IMR-90 (cell line): ENCODE results near the gene NFASC. TPM values are rescaled to one million over a fixed set of nuclear protein-coding genes. Genes with fewer than 3 reads are reported as not detected.

ENCODE experiments used
- ATAC-seq: fragments of 200-7000 bp; cut with Tn5 transposase; 2 replicates; pipeline ENCODE4 v1.9.1; 2020; ENCODE audit warnings: low read depth, mild to moderate bottlenecking, moderate library complexity
- BruUV-seq: library from RNA; stranded (reverse); fragments of 400-500 nt; replicated peaks from 2 replicates; lab custom pipeline; 2021; lab: Mats Ljungman, UMichigan
- CTCF ChIA-PET: fragments of 300-600 bp; formaldehyde crosslinking; extraction: SDS; loops from one replicate; lab custom pipeline; 2021; ENCODE audit warnings: antibody characterized with exemption; lab: Yijun Ruan, JAX
- POLR2A ChIA-PET: fragments of 300-600 bp; sonication (Branson Sonifier 250); formaldehyde crosslinking; loops from one replicate; lab custom pipeline; 2022; ENCODE audit warnings: antibody characterized with exemption; ENCODE audit not compliant: unreplicated experiment; lab: Charles Lee
- DNase-seq: peaks from one replicate; pipeline ENCODE4 v3.0.0; 2013
- H2AFZ ChIP-seq: replicated peaks from 2 replicates; pipeline ENCODE3; 2013; ENCODE audit warnings: low read length, mild to moderate bottlenecking; ENCODE audit not compliant: poor library complexity
- H2AK5ac ChIP-seq: 2 replicates; pipeline ENCODE4 v1.6.1; 2013; ENCODE audit warnings: low read depth, low read length, inconsistent platforms
- H2AK9ac ChIP-seq: replicated peaks from 2 replicates; pipeline ENCODE3; 2013; ENCODE audit warnings: mild to moderate bottlenecking, low read depth, low read length, moderate library complexity; ENCODE audit not compliant: poor library complexity
- H2BK120ac ChIP-seq: 2 replicates; pipeline ENCODE4 v1.6.1; 2013; ENCODE audit warnings: low read depth, low read length, inconsistent platforms
- H2BK15ac ChIP-seq: 3 replicates; pipeline ENCODE4 v1.6.1; 2013; ENCODE audit warnings: low read depth, low read length, inconsistent platforms
- H2BK20ac ChIP-seq: 2 replicates; pipeline ENCODE4 v1.6.1; 2013; ENCODE audit warnings: low read depth, mild to moderate bottlenecking, inconsistent platforms, low read length, moderate library complexity
- H2BK5ac ChIP-seq: 2 replicates; pipeline ENCODE4 v1.6.1; 2013; ENCODE audit warnings: mild to moderate bottlenecking, low read depth, low read length, inconsistent platforms; ENCODE audit not compliant: poor library complexity, severe bottlenecking
- H3K14ac ChIP-seq: replicated peaks from 2 replicates; pipeline ENCODE4 v1.6.1; 2013; ENCODE audit warnings: low read depth, low read length, inconsistent platforms
- H3K18ac ChIP-seq: 2 replicates; pipeline ENCODE4 v1.6.1; 2013; ENCODE audit warnings: low read depth, low read length, control low read depth
- H3K23ac ChIP-seq: 2 replicates; pipeline ENCODE4 v1.6.1; 2013; ENCODE audit warnings: low read depth, low read length, inconsistent platforms
- H3K27ac ChIP-seq: 2 replicates; pipeline ENCODE4 v1.5.1; 2013; ENCODE audit warnings: mild to moderate bottlenecking, control low read depth, low read length; ENCODE audit not compliant: insufficient read depth
- H3K27me3 ChIP-seq: 2 replicates; pipeline ENCODE4 v1.6.1; 2013; ENCODE audit warnings: low read length; ENCODE audit not compliant: control insufficient read depth, insufficient read depth
- H3K36me3 ChIP-seq: 2 replicates; pipeline ENCODE4 v1.6.1; 2013; ENCODE audit warnings: low read length, mixed read lengths; ENCODE audit not compliant: control insufficient read depth, insufficient read depth
- H3K4ac ChIP-seq: 2 replicates; pipeline ENCODE4 v1.6.1; 2013; ENCODE audit warnings: low read depth, low read length, inconsistent platforms
- H3K4me1 ChIP-seq: 2 replicates; pipeline ENCODE4 v1.6.1; 2013; ENCODE audit warnings: low read length, mixed read lengths; ENCODE audit not compliant: control insufficient read depth, insufficient read depth
- H3K4me2 ChIP-seq: 2 replicates; pipeline ENCODE4 v1.6.1; 2013; ENCODE audit warnings: low read depth, mild to moderate bottlenecking, control low read depth, low read length, moderate library complexity
- H3K4me3 ChIP-seq: 2 replicates; pipeline ENCODE4 v1.5.1; 2013; ENCODE audit warnings: low read depth, mild to moderate bottlenecking, control low read depth, low read length, moderate library complexity; ENCODE audit not compliant: insufficient read depth
- H3K56ac ChIP-seq: 2 replicates; pipeline ENCODE4 v1.6.1; 2013; ENCODE audit warnings: low read length, inconsistent platforms; ENCODE audit not compliant: insufficient read depth; ENCODE audit errors: extremely low read depth
- H3K79me1 ChIP-seq, 2 experiments: 2 replicates each; pipeline ENCODE4 v1.6.1; 2013; ENCODE audit warnings: low read length in 2 of 2, inconsistent platforms in 1 of 2, low read depth in 1 of 2
- H3K9ac ChIP-seq: 2 replicates; pipeline ENCODE4 v1.6.1; 2013; ENCODE audit warnings: low read depth, low read length, control low read depth
- H3K9me1 ChIP-seq: 2 replicates; pipeline ENCODE4 v1.6.1; 2013; ENCODE audit warnings: low read length, inconsistent platforms; ENCODE audit not compliant: insufficient read depth
- H3K9me3 ChIP-seq: 2 replicates; pipeline ENCODE4 v1.6.1; 2013; ENCODE audit warnings: low read length; ENCODE audit not compliant: control insufficient read depth, insufficient read depth
- H4K20me1 ChIP-seq: 2 replicates; pipeline ENCODE4 v1.6.1; 2013; ENCODE audit warnings: low read length, inconsistent platforms; ENCODE audit not compliant: insufficient read depth
- H4K5ac ChIP-seq: 2 replicates; pipeline ENCODE4 v1.6.1; 2013; ENCODE audit warnings: mild to moderate bottlenecking, low read depth, low read length, control low read depth
- H4K8ac ChIP-seq, 2 experiments: 2 replicates each; pipeline ENCODE4 v1.6.1; 2013; ENCODE audit warnings: low read depth in 2 of 2, low read length in 2 of 2, control low read depth in 1 of 2, inconsistent platforms in 1 of 2
- H4K91ac ChIP-seq: 2 replicates; pipeline ENCODE4 v1.6.1; 2013; ENCODE audit warnings: low read depth, low read length, inconsistent platforms; ENCODE audit not compliant: insufficient read depth
- BHLHE40 ChIP-seq: fragments of 150-350 bp; IDR thresholded peaks from 2 replicates; pipeline ENCODE4 v1.6.1; 2016; ENCODE audit warnings: mild to moderate bottlenecking, low read depth, low read length
- CEBPB ChIP-seq: IDR thresholded peaks from 2 replicates; pipeline ENCODE4 v1.6.1; 2012; ENCODE audit warnings: low read depth, low read length, improper control_type of control experiment
- CHD1 ChIP-seq: IDR thresholded peaks from 2 replicates; pipeline ENCODE4 v1.6.1; 2012; ENCODE audit warnings: low read depth, low read length, improper control_type of control experiment
- CTCF ChIP-seq: conservative IDR thresholded peaks from 2 replicates; pipeline ENCODE4 v1.5.1; 2012; ENCODE audit warnings: mild to moderate bottlenecking, low read depth, low read length, improper control_type of control experiment
- FOS ChIP-seq: fragments of 150-350 bp; IDR thresholded peaks from 2 replicates; pipeline ENCODE4 v1.6.1; 2016; ENCODE audit warnings: low read depth, low read length
- MAFK ChIP-seq: IDR thresholded peaks from 2 replicates; pipeline ENCODE4 v1.6.1; 2012; ENCODE audit warnings: low read depth, low read length, improper control_type of control experiment
- MAZ ChIP-seq: IDR thresholded peaks from 2 replicates; pipeline ENCODE4 v1.6.1; 2012; ENCODE audit warnings: low read depth, mild to moderate bottlenecking, low read length, improper control_type of control experiment, moderate library complexity, borderline replicate concordance
- MXI1 ChIP-seq: IDR thresholded peaks from 2 replicates; pipeline ENCODE4 v1.6.1; 2012; ENCODE audit warnings: low read depth, mild to moderate bottlenecking, low read length, moderate library complexity, borderline replicate concordance
- NFE2L2 ChIP-seq: fragments of 150-350 bp; IDR thresholded peaks from 2 replicates; pipeline ENCODE4 v1.6.1; 2016; ENCODE audit warnings: low read depth, mild to moderate bottlenecking, low read length
- POLR2A ChIP-seq: IDR thresholded peaks from 2 replicates; pipeline ENCODE4 v1.6.1; 2012; ENCODE audit warnings: mild to moderate bottlenecking, low read depth, low read length
- RAD21 ChIP-seq: IDR thresholded peaks from 2 replicates; pipeline ENCODE4 v1.6.1; 2012; ENCODE audit warnings: low read length, improper control_type of control experiment
- RCOR1 ChIP-seq: IDR thresholded peaks from 2 replicates; pipeline ENCODE4 v1.6.1; 2012; ENCODE audit warnings: mild to moderate bottlenecking, low read length, improper control_type of control experiment; ENCODE audit not compliant: insufficient replicate concordance
- RFX5 ChIP-seq: IDR thresholded peaks from 2 replicates; pipeline ENCODE4 v1.8.0; 2012; ENCODE audit warnings: low read depth, mild to moderate bottlenecking, low read length, moderate library complexity
- SMC3 ChIP-seq: fragments of 150-350 bp; IDR thresholded peaks from 2 replicates; pipeline ENCODE4 v1.6.1; 2016; ENCODE audit warnings: low read depth, mild to moderate bottlenecking, antibody characterized with exemption, low read length, moderate library complexity
- WGBS, 2 experiments: methylation state at CpG; one replicate each; pipeline versions ENCODE4 v1.1.5 to v1.1.7; 2013; ENCODE audit warnings: missing lambda C conversion rate in 2 of 2; ENCODE audit not compliant: insufficient read length in 1 of 2; ENCODE audit errors: extremely low coverage in 2 of 2; 5-methylcytosine and 5-hydroxymethylcytosine counted together
- dilution Hi-C: fragments of 300-500 bp; cut with HindIII; formaldehyde crosslinking; loops from one replicate; pipeline ENCODE4 v1.14.3; 2018; ENCODE audit warnings: low sequenced_read_pairs; ENCODE audit not compliant: unreplicated experiment
- in situ Hi-C: fragments of 300-500 bp; cut with MboI; formaldehyde crosslinking; loops from 3 replicates; pipeline ENCODE4 v1.14.3; 2019; ENCODE audit warnings: low sequenced_read_pairs, inconsistent platforms, mixed read lengths
- intact Hi-C: fragments of 100-400 bp; cut with micrococcal nuclease; formaldehyde crosslinking; loops from 2 replicates; pipeline ENCODE4 v1.10.0; 2022
- polyA plus RNA-seq, 3 experiments: library from polyadenylated mRNA; depleted of rRNA; stranded (reverse); fragments of >200 nt; gene quantifications; 2 replicates each; pipeline ENCODE4 v1.2.3, GENCODE V29; 2012; ENCODE audit warnings: low replicate concordance in 1 of 3
- total RNA-seq: library from RNA; depleted of rRNA; stranded (reverse); fragments of >200 nt; gene quantifications from 2 replicates; pipeline ENCODE4 v1.2.3, GENCODE V29; 2012
- TF ChIP-seq, protein P1 (sequence below): fragments of 150-350 bp; IDR thresholded peaks from 2 replicates; pipeline ENCODE4 v1.6.1; 2016; ENCODE audit warnings: low read depth, mild to moderate bottlenecking, low read length, moderate library complexity, borderline replicate concordance
- TF ChIP-seq, protein P2 (sequence below): fragments of 150-350 bp; IDR thresholded peaks from 2 replicates; pipeline ENCODE4 v1.6.1; 2017; ENCODE audit warnings: mild to moderate bottlenecking, antibody characterized with exemption, low read length, low read depth

NFASC gene
- total and polyA plus RNA-seq, 2 of the 4 experiments (the other 2 are of a cell fraction): 0.18 to 0.79 TPM

GRCh38 chr1:204937901-204938300, 67.2 kb downstream of the NFASC start:
- no peak for ATAC-seq

More at GRCh38 chr1:204937901-204938300, 67.2 kb downstream of the NFASC start:
- Histone ChIP-seq H3K9me3 (no peaks in the 10 kb centered on the region), H3K36me3 (no peaks in the 10 kb centered on the region), H4K20me1 (no peaks in the 10 kb centered on the region), H3K79me1 (no peaks in the 10 kb centered on the region), H2BK15ac (no peak overlapping the region), H3K27me3 (peaks cover 16% of the 10 kb centered on the region), H3K4me3 (no peak overlapping the region), H3K14ac (no peak overlapping the region), H4K8ac (no peak overlapping the region), H2BK120ac (no peak overlapping the region), H3K9me1 (no peaks in the 10 kb centered on the region), H3K18ac (no peak overlapping the region), H3K27ac (no peak overlapping the region), H4K5ac (no peak overlapping the region), H3K23ac (no peak overlapping the region), H3K4ac (no peak overlapping the region), H2AK5ac (no peak overlapping the region), H3K56ac (no peak overlapping the region), H2BK20ac (no peak overlapping the region), H2AFZ (no peak overlapping the region), H3K9ac (no peak overlapping the region), H3K4me2 (no peak overlapping the region), H3K4me1 (no peaks in the 10 kb centered on the region), H4K91ac (no peak overlapping the region), H2BK5ac (no peak overlapping the region), H2AK9ac (no peak overlapping the region)
- TF ChIP-seq, protein P1, sequence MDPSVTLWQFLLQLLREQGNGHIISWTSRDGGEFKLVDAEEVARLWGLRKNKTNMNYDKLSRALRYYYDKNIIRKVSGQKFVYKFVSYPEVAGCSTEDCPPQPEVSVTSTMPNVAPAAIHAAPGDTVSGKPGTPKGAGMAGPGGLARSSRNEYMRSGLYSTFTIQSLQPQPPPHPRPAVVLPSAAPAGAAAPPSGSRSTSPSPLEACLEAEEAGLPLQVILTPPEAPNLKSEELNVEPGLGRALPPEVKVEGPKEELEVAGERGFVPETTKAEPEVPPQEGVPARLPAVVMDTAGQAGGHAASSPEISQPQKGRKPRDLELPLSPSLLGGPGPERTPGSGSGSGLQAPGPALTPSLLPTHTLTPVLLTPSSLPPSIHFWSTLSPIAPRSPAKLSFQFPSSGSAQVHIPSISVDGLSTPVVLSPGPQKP: no peak
- TF ChIP-seq SMC3: no peak
- no peak for TF ChIP-seq MAZ
- no peak for TF ChIP-seq CHD1
- TF ChIP-seq NFE2L2: no peak
- no peak for TF ChIP-seq MAFK
- TF ChIP-seq RFX5: no peak
- TF ChIP-seq FOS: no peak
- no peak for TF ChIP-seq BHLHE40
- no peak for TF ChIP-seq CTCF
- TF ChIP-seq MXI1: no peak
- TF ChIP-seq RCOR1: no peak
- TF ChIP-seq RAD21: no peak
- TF ChIP-seq, protein P2, sequence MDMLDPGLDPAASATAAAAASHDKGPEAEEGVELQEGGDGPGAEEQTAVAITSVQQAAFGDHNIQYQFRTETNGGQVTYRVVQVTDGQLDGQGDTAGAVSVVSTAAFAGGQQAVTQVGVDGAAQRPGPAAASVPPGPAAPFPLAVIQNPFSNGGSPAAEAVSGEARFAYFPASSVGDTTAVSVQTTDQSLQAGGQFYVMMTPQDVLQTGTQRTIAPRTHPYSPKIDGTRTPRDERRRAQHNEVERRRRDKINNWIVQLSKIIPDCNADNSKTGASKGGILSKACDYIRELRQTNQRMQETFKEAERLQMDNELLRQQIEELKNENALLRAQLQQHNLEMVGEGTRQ: no peak
- TF ChIP-seq POLR2A: no peak
- no peak for TF ChIP-seq CEBPB
- intact Hi-C loops: no loop called here
- no CpG with 5 or more reads among the region's 11 CpGs for WGBS, 2 experiments
- ChIA-PET POLR2A (no interaction called here), CTCF (interaction anchor here (0.8 kb wide), 1 partner anchor 131 kb away, joined by 3 read pairs; no protein-coding TSS in a partner anchor)
- no peak for DNase-seq
- in situ Hi-C loops: no loop called here
- no TSS peak for BruUV-seq
- dilution Hi-C loops: no loop called here
